Activated T-helper 1 cell treated with anti-CD3 and anti-CD28 coated beads, Interleukin-12 subunit alpha, Interleukin-12 subunit beta, Interleukin-2, Interleukin-4 antibody, amounts not matched to agents 30 ng/mL and 10 ng/mL and 1 ng/mL, durations not matched to agents 14 hours and 24 hours and 36 hours (primary cell): ENCODE measurements around the gene ULK2. TPM values are rescaled to one million over a fixed set of nuclear protein-coding genes. Genes with fewer than 3 reads are reported as not detected.

Experiments
- DNase-seq: peaks from one replicate; pipeline ENCODE4 v3.0.0; 2021; ENCODE audit warnings: low spot score
- H3K27ac Mint-ChIP-seq: one replicate; pipeline ENCODE4 v1.8.0; 2021; ENCODE audit warnings: mild to moderate bottlenecking, mixed read lengths
- H3K27me3 Mint-ChIP-seq: one replicate; pipeline ENCODE4 v1.8.0; 2022; ENCODE audit warnings: mild to moderate bottlenecking, moderate library complexity, mixed read lengths; ENCODE audit not compliant: insufficient read depth
- H3K36me3 Mint-ChIP-seq: one replicate; pipeline ENCODE4 v1.8.0; 2021; ENCODE audit warnings: low read depth, mixed read lengths
- H3K4me1 Mint-ChIP-seq: one replicate; pipeline ENCODE4 v1.8.0; 2021; ENCODE audit warnings: low read depth, mixed read lengths
- H3K4me3 Mint-ChIP-seq: one replicate; pipeline ENCODE4 v1.8.0; 2021; ENCODE audit warnings: mild to moderate bottlenecking, moderate library complexity, mixed read lengths
- H3K9me3 Mint-ChIP-seq: one replicate; pipeline ENCODE4 v1.8.0; 2021; ENCODE audit warnings: mixed read lengths
- intact Hi-C: fragments of 100-400 bp; cut with micrococcal nuclease; formaldehyde crosslinking; loops from one replicate; pipeline ENCODE4 v1.15.1; 2024
- total RNA-seq: library from RNA; stranded (reverse); gene quantifications from 2 replicates; pipeline ENCODE4 v1.2.3, GENCODE V29; 2022

The ULK2 gene
- total RNA-seq, 1 donor from 2014 or later = 18.6 TPM

- Mint-ChIP-seq H3K36me3 (peaks cover 8% of the 10 kb centered on the region), H3K27me3 (no peaks in the 10 kb centered on the region), H3K4me1 (peaks cover 5% of the 10 kb centered on the region), H3K9me3 (peaks cover 8% of the 10 kb centered on the region), H3K27ac (no peak overlapping the region), H3K4me3 (no peak overlapping the region)
- intact Hi-C loops = no loop called here
- no peak for DNase-seq
Observed at GRCh38 chr17:19830061-19830460, 37.7 kb downstream of the ULK2 start.

GRCh38 chr17:19812407-19812806 lies 55.3 kb downstream of the ULK2 start:
- Mint-ChIP-seq H3K27me3 (no peaks in the 10 kb centered on the region), H3K4me3 (no peak overlapping the region), H3K4me1 (no peaks in the 10 kb centered on the region), H3K9me3 (no peaks in the 10 kb centered on the region), H3K36me3 (peaks cover 17% of the 10 kb centered on the region), H3K27ac (no peak overlapping the region)
- intact Hi-C loops = no loop called here
- no peak for DNase-seq

GRCh38 chr17:19805006-19805405 lies 62.7 kb downstream of the ULK2 start:
- H3K9me3 Mint-ChIP-seq = no peaks in the 10 kb centered on the region
- H3K27me3 Mint-ChIP-seq = no peaks in the 10 kb centered on the region
- H3K4me3 Mint-ChIP-seq = no peak overlapping the region
- no peak overlapping the region for H3K27ac Mint-ChIP-seq
- intact Hi-C loops = no loop called here
- DNase-seq = no peak
- H3K36me3 Mint-ChIP-seq = peaks cover 24% of the 10 kb centered on the region
- H3K4me1 Mint-ChIP-seq = peaks cover 18% of the 10 kb centered on the region

DNA sequence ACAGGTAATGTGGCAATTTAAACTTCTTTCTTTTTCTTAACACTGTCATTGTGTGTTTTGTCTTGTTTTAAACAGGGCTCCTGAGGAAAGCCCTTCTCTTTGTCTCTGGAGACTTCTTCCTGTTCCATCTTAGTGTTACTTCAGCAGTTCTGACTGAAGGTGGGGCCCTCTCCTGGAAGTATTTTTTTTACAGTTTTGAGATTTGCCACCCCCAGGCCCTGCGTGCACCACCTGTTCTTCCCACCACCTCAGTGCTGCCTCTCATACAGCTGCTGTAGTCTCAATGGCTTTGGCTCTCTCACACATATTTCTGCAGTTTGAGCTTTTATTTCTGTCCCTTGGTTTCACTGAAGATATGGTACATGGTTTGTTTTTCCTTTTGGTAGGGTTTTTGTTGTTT lies 67.2 kb downstream of the ULK2 start:
- Mint-ChIP-seq H3K4me1 (peaks cover 12% of the 10 kb centered on the region), H3K9me3 (peaks cover 20% of the 10 kb centered on the region), H3K27ac (no peak overlapping the region), H3K4me3 (no peak overlapping the region), H3K27me3 (no peaks in the 10 kb centered on the region), H3K36me3 (peaks cover 37% of the 10 kb centered on the region)
- no peak for DNase-seq
- intact Hi-C loops = no loop called here

- H3K9me3 Mint-ChIP-seq = peaks cover 22% of the 10 kb centered on the region
- H3K4me3 Mint-ChIP-seq = no peak overlapping the region
- DNase-seq = no peak
- H3K27me3 Mint-ChIP-seq = no peaks in the 10 kb centered on the region
- peaks cover 42% of the 10 kb centered on the region for H3K36me3 Mint-ChIP-seq
- intact Hi-C loops = no loop called here
- H3K4me1 Mint-ChIP-seq = peaks cover 5% of the 10 kb centered on the region
- H3K27ac Mint-ChIP-seq = no peak overlapping the region
Observed at GRCh38 chr17:19799796-19800195, 67.9 kb downstream of the ULK2 start.

GRCh38 chr17:19796457-19796856 lies 71.3 kb downstream of the ULK2 start:
- H3K27me3 Mint-ChIP-seq = no peaks in the 10 kb centered on the region
- no peak for DNase-seq
- no peak overlapping the region for H3K4me3 Mint-ChIP-seq
- intact Hi-C loops = no loop called here
- H3K27ac Mint-ChIP-seq = no peak overlapping the region
- H3K36me3 Mint-ChIP-seq = peaks cover 68% of the 10 kb centered on the region
- H3K4me1 Mint-ChIP-seq = peaks cover 5% of the 10 kb centered on the region
- peaks cover 29% of the 10 kb centered on the region for H3K9me3 Mint-ChIP-seq

- no peaks in the 10 kb centered on the region for H3K4me1 Mint-ChIP-seq
- H3K27ac Mint-ChIP-seq = no peak overlapping the region
- intact Hi-C loops = no loop called here
- peaks cover 19% of the 10 kb centered on the region for H3K9me3 Mint-ChIP-seq
- H3K4me3 Mint-ChIP-seq = no peak overlapping the region
- H3K36me3 Mint-ChIP-seq = peaks cover 63% of the 10 kb centered on the region
- H3K27me3 Mint-ChIP-seq = no peaks in the 10 kb centered on the region
- no peak for DNase-seq
Observed at GRCh38 chr17:19791918-19792550, 75.7 kb downstream of the ULK2 start.

GRCh38 chr17:19787733-19788357 lies 79.9 kb downstream of the ULK2 start:
- Mint-ChIP-seq H3K4me1 (no peaks in the 10 kb centered on the region), H3K27ac (no peak overlapping the region), H3K4me3 (no peak overlapping the region), H3K36me3 (peaks cover 29% of the 10 kb centered on the region), H3K9me3 (no peaks in the 10 kb centered on the region), H3K27me3 (no peaks in the 10 kb centered on the region)
- DNase-seq = no peak
- intact Hi-C loops = no loop called here

DNA sequence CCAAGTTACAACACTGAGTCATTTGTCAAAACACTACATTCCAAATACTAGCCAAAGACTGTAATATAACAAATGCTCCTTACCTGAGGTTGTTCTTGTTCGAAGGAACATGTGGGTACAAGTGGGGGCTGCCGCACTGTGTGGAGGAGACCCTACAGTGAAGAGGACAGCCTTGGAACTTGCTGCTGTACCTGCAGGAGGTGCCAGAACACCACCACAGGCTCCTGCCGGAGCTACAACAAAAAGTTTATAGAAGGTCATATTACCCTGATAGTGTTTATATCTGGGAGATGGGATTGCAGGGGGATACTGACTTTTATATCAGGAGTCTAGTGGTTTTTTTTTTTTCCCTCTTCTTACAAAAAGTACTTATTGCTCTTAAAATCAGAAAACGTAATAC lies 81.9 kb downstream of the ULK2 start:
- Mint-ChIP-seq H3K27me3 (no peaks in the 10 kb centered on the region), H3K27ac (no peak overlapping the region)
- intact Hi-C loops = no loop called here

GRCh38 chr17:19781488-19782458 lies 86.0 kb downstream of the ULK2 start:
- no peaks in the 10 kb centered on the region for H3K27me3 Mint-ChIP-seq
- no peak overlapping the region for H3K4me3 Mint-ChIP-seq
- intact Hi-C loops = no loop called here
- H3K9me3 Mint-ChIP-seq = no peaks in the 10 kb centered on the region
- no peak overlapping the region for H3K27ac Mint-ChIP-seq
- no peak for DNase-seq
- H3K4me1 Mint-ChIP-seq = no peaks in the 10 kb centered on the region
- peaks cover 16% of the 10 kb centered on the region for H3K36me3 Mint-ChIP-seq

More for the DNA sequence above, 81.9 kb downstream of the ULK2 start:
- no peak overlapping the region for H3K4me3 Mint-ChIP-seq
- no peak for DNase-seq
- no peaks in the 10 kb centered on the region for H3K9me3 Mint-ChIP-seq
- H3K36me3 Mint-ChIP-seq = peaks cover 24% of the 10 kb centered on the region
- H3K4me1 Mint-ChIP-seq = no peaks in the 10 kb centered on the region

DNA sequence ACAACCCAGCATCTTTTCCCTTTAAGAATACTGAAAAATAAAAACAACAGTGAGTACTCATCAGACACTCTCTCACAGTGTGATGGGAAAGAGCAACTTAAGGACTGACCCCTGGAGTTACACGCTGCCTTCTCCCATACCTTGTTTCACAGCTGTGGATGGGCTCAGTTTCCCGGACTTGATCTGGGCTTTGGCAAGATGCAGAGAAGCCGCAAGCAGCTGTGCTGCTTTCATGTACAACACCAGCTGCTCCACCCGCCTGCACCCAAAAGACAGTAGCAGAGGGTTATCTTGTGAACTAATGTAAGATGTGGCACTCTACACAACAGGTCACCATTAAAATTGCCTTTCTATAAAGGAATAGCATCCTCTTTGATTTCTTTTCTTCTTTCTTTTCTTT lies 86.9 kb downstream of the ULK2 start:
- no peaks in the 10 kb centered on the region for H3K27me3 Mint-ChIP-seq
- intact Hi-C loops = no loop called here
- H3K27ac Mint-ChIP-seq = no peak overlapping the region
- no peaks in the 10 kb centered on the region for H3K9me3 Mint-ChIP-seq
- no peak for DNase-seq
- no peak overlapping the region for H3K4me3 Mint-ChIP-seq
- peaks cover 16% of the 10 kb centered on the region for H3K36me3 Mint-ChIP-seq
- H3K4me1 Mint-ChIP-seq = no peaks in the 10 kb centered on the region

DNA sequence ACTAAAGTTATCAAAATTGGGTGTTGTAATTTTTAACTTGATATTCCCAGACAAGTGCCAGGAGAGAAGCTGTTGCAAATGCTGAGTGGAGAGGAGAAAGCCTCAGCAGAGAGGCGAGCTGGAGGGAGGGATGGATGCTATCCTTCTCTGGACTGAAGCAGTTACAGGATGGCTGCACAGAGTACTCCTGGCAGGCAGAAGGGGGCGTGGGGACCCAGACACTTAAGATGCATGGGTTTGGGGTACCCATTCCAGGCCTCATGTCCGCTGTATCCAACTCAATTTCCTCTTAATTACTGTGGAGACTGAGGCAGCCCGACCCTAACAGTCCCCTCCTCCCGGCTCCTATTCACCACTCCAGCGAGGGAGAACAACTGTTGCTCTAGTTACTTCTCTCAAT lies 94.2 kb downstream of the ULK2 start:
- no peak for DNase-seq
- no peak overlapping the region for H3K4me3 Mint-ChIP-seq
- H3K4me1 Mint-ChIP-seq = peaks cover 31% of the 10 kb centered on the region
- no peaks in the 10 kb centered on the region for H3K27me3 Mint-ChIP-seq
- H3K36me3 Mint-ChIP-seq = peaks cover 17% of the 10 kb centered on the region
- intact Hi-C loops = no loop called here
- no peak overlapping the region for H3K27ac Mint-ChIP-seq
- H3K9me3 Mint-ChIP-seq = no peaks in the 10 kb centered on the region
